ENCODE results near the gene STAT5A. TPM values are rescaled to one million over a fixed set of nuclear protein-coding genes. Genes with fewer than 3 reads are reported as not detected.

The STAT5A gene
- total and polyA plus RNA-seq, 2 experiments from 2014 or later = 2.3 to 18.1 TPM

GRCh38 chr17:42329025-42329976, 41.0 kb downstream of the STAT5A start:
- Mint-ChIP-seq H3K4me3 (peak overlapping the region; percentile 60), H3K36me3 (ENCODE audit: low read depth) (peaks cover 72% of the 10 kb centered on the region), H3K27me3 (ENCODE audit: insufficient read depth, low read depth, poor library complexity) (peaks cover 6% of the 10 kb centered on the region), H3K4me1 (peaks cover 23% of the 10 kb centered on the region; the same call in 2 of the 3 replicates), H3K9me3 (no peaks in the 10 kb centered on the region; the same call in 2 of the 3 replicates), H3K27ac (peak overlapping the region; percentile 99)
- peak overlapping the region; percentile 50 for H3K4me2 ChIP-seq
- H3K9me2 ChIP-seq (ENCODE audit: insufficient read depth) = no peaks in the 10 kb centered on the region
- peaks cover 16% of the 10 kb centered on the region for H3F3A ChIP-seq (replicated peaks; ENCODE audit: low read depth)
- DNase-seq (ENCODE audit: low spot score) (peak; percentile 98), ATAC-seq (peak; percentile 98)
- no peak overlapping the region for H2AFZ ChIP-seq
- H3K36me3 ChIP-seq (ENCODE audit: insufficient read depth) = peaks cover 25% of the 10 kb centered on the region
- TF ChIP-seq ETS1 (IDR thresholded peaks at IDR 0.05) (peak; percentile 25; the same call in 1 of the 2 replicates), NANOG (IDR thresholded peaks at IDR 0.05; ENCODE audit: borderline replicate concordance) (peak; percentile 43; the same call in 1 of the 2 replicates), ZNF114 (CRISPR knock-in tag; IDR thresholded peaks at IDR 0.05) (no peak), STAT1 (IDR thresholded peaks at IDR 0.05; ENCODE audit: unreplicated experiment) (no peak)
- H3K27ac ChIP-seq (ENCODE audit: low read depth) = peak overlapping the region; percentile 94
- H3K4me1 ChIP-seq (ENCODE audit: insufficient read depth) = peaks cover 21% of the 10 kb centered on the region
- H3K79me2 ChIP-seq (replicated peaks; ENCODE audit: insufficient read depth) = no peaks in the 10 kb centered on the region
- peak overlapping the region; percentile 2 for H3K4me3 ChIP-seq
- H4K20me1 ChIP-seq (replicated peaks; ENCODE audit: insufficient read depth) = no peaks in the 10 kb centered on the region
- H3K27me3 ChIP-seq (ENCODE audit: insufficient read depth) = no peaks in the 10 kb centered on the region

- Mint-ChIP-seq H3K27me3 (ENCODE audit: insufficient read depth, low read depth, poor library complexity) (peaks cover 9% of the 10 kb centered on the region), H3K36me3 (ENCODE audit: low read depth) (peaks cover 73% of the 10 kb centered on the region), H3K9me3 (no peaks in the 10 kb centered on the region; the same call in 2 of the 3 replicates), H3K4me1 (peaks cover 21% of the 10 kb centered on the region; the same call in 2 of the 3 replicates), H3K27ac (no peak overlapping the region), H3K4me3 (no peak overlapping the region)
- Histone ChIP-seq H4K20me1 (replicated peaks; ENCODE audit: insufficient read depth) (no peaks in the 10 kb centered on the region), H3K4me1 (ENCODE audit: insufficient read depth) (peaks cover 12% of the 10 kb centered on the region), H3K4me2 (no peak overlapping the region), H3K27me3 (ENCODE audit: insufficient read depth) (no peaks in the 10 kb centered on the region), H3K36me3 (ENCODE audit: insufficient read depth) (peaks cover 36% of the 10 kb centered on the region), H3K9me2 (ENCODE audit: insufficient read depth) (no peaks in the 10 kb centered on the region), H3K79me2 (replicated peaks; ENCODE audit: insufficient read depth) (no peaks in the 10 kb centered on the region), H2AFZ (no peak overlapping the region), H3K27ac (ENCODE audit: low read depth) (no peak overlapping the region), H3F3A (replicated peaks; ENCODE audit: low read depth) (peaks cover 24% of the 10 kb centered on the region), H3K4me3 (no peak overlapping the region)
- DNase-seq (ENCODE audit: low spot score) (no peak), ATAC-seq (no peak)
- TF ChIP-seq NANOG (IDR thresholded peaks at IDR 0.05; ENCODE audit: borderline replicate concordance) (no peak), EZH2phosphoT487 (IDR thresholded peaks at IDR 0.05; ENCODE audit: unreplicated experiment) (no peak), POLR2AphosphoS5 (IDR thresholded peaks at IDR 0.05; ENCODE audit: low read depth) (no peak), REST (IDR thresholded peaks at IDR 0.05; ENCODE audit: unreplicated experiment) (no peak), ETS1 (IDR thresholded peaks at IDR 0.05) (no peak), ZNF114 (CRISPR knock-in tag; IDR thresholded peaks at IDR 0.05) (no peak), CTCF (conservative IDR thresholded peaks at IDR 0.05; ENCODE audit: low read depth in 2 of 2) (no peak), EZH2 (IDR thresholded peaks at IDR 0.05; ENCODE audit: low read depth, unreplicated experiment) (no peak), STAT1 (IDR thresholded peaks at IDR 0.05; ENCODE audit: unreplicated experiment) (no peak), JUNB (IDR thresholded peaks at IDR 0.05; ENCODE audit: unreplicated experiment) (no peak), CREB1 (CRISPR knock-in tag; IDR thresholded peaks at IDR 0.05; ENCODE audit: low read depth) (no peak), ZNF331 (CRISPR knock-in tag; IDR thresholded peaks at IDR 0.05; ENCODE audit: low read depth) (no peak)
Observed at GRCh38 chr17:42333053-42333452, 44.8 kb downstream of the STAT5A start.

All from GM23338 (cell line).